Lower leg skin (tissue), 4 donors: ENCODE data around the gene JAK1. TPM values are rescaled to one million over a fixed set of nuclear protein-coding genes. Genes with fewer than 3 reads are reported as not detected.
"Not testable (repeated sequence)": the region's sequence is repeated elsewhere in the genome, so short reads cannot be mapped to it uniquely, and the experiment has no call there.

Source experiments
- DNase-seq, 2 donors: peaks; one replicate each; pipeline ENCODE4 v3.0.0-alpha.2; 2019; ENCODE audit warnings: low spot score in 2 of 2
- H3K4me3 ChIP-seq: fragments of 200-600 bp; sonication (generic); 2 replicates; pipeline ENCODE4 v1.5.1; 2017; ENCODE audit warnings: mild to moderate bottlenecking, low read depth; ENCODE audit not compliant: poor library complexity, severe bottlenecking
- CTCF ChIP-seq, 3 donors: fragments of 450-650 bp; IDR thresholded peaks; one replicate each; pipeline ENCODE4 v1.5.1; 2016; ENCODE audit warnings: antibody characterized with exemption in 3 of 3, mild to moderate bottlenecking in 3 of 3, moderate library complexity in 2 of 3
- POLR2A ChIP-seq, 2 donors: fragments of 450-650 bp; IDR thresholded peaks; one replicate each; pipeline ENCODE4 v1.6.1; 2016 to 2017; ENCODE audit warnings: antibody characterized with exemption in 2 of 2, mild to moderate bottlenecking in 1 of 2, moderate library complexity in 1 of 2
- WGBS, 2 donors: methylation state at CpG; one replicate each; pipeline ENCODE4 v1.1.5; 2018; 5-methylcytosine and 5-hydroxymethylcytosine counted together
- intact Hi-C: fragments of 100-400 bp; cut with DNase I; formaldehyde crosslinking; loops from one replicate; pipeline ENCODE4 v1.15.0; 2023; ENCODE audit warnings: low total_unique reads
- total RNA-seq, 4 donors: library from RNA; depleted of rRNA; stranded (reverse); fragments of >200 nt; gene quantifications; one replicate each; pipeline ENCODE4 v1.1.0, GENCODE V29; 2016

The JAK1 gene
- total RNA-seq, 4 donors from 2014 or later = 97.1 to 159 (median 129) TPM

GRCh38 chr1:64928325-64928724, 38.0 kb downstream of the JAK1 start:
- intact Hi-C loops = no loop called here
- DNase-seq = no peak
- TF ChIP-seq CTCF (IDR thresholded peaks at IDR 0.05) (no peak), POLR2A (IDR thresholded peaks at IDR 0.05) (no peak)
- H3K4me3 ChIP-seq = no peak overlapping the region
- WGBS, 2 donors = 79 to 89% methylated on average over 2 of the region's 2 CpGs

- no peak overlapping the region for H3K4me3 ChIP-seq
- TF ChIP-seq CTCF (IDR thresholded peaks at IDR 0.05) = no peak
- no peak for TF ChIP-seq POLR2A (IDR thresholded peaks at IDR 0.05)
- DNase-seq = no peak
- 74 to 75% methylated on average over 2 of the region's 2 CpGs for WGBS, 2 donors
- intact Hi-C loops = no loop called here
Measured at GRCh38 chr1:64925594-64925993, 40.8 kb downstream of the JAK1 start.

- intact Hi-C loops = no loop called here
- DNase-seq = no peak
- TF ChIP-seq POLR2A (IDR thresholded peaks at IDR 0.05) = no peak
- TF ChIP-seq CTCF (IDR thresholded peaks at IDR 0.05) = no peak
- WGBS, 2 donors = 33 to 37% methylated on average over 2 of the region's 2 CpGs
- no peak overlapping the region for H3K4me3 ChIP-seq
Measured at GRCh38 chr1:64923294-64923718, 43.0 kb downstream of the JAK1 start.

GRCh38 chr1:64922336-64922735, 44.0 kb downstream of the JAK1 start:
- no peak for DNase-seq
- no peak overlapping the region for H3K4me3 ChIP-seq
- intact Hi-C loops = no loop called here
- no peak for TF ChIP-seq POLR2A (IDR thresholded peaks at IDR 0.05)
- TF ChIP-seq CTCF (IDR thresholded peaks at IDR 0.05) = no peak
- WGBS, 2 donors = 26 to 36% methylated on average over 2 of the region's 2 CpGs

GRCh38 chr1:64921771-64922170, 44.6 kb downstream of the JAK1 start:
- 51 to 56% methylated on average over 2 of the region's 2 CpGs for WGBS, 2 donors
- H3K4me3 ChIP-seq = no peak overlapping the region
- intact Hi-C loops = no loop called here
- TF ChIP-seq CTCF (IDR thresholded peaks at IDR 0.05) (no peak), POLR2A (IDR thresholded peaks at IDR 0.05) (no peak)
- no peak for DNase-seq

- H3K4me3 ChIP-seq = no peak overlapping the region
- no peak for DNase-seq
- no peak for TF ChIP-seq CTCF (IDR thresholded peaks at IDR 0.05)
- TF ChIP-seq POLR2A (IDR thresholded peaks at IDR 0.05) = no peak
- 29 to 30% methylated on average over 3 of the region's 3 CpGs for WGBS, 2 donors
- intact Hi-C loops = no loop called here
Measured at GRCh38 chr1:64920941-64921589, 45.3 kb downstream of the JAK1 start.

- H3K4me3 ChIP-seq, DNase-seq, intact Hi-C loops: not testable (repeated sequence)
- WGBS, 2 donors = 92 to 94% methylated on average over 7 of the region's 7 CpGs
Measured at GRCh38 chr1:64919120-64919519, 47.2 kb downstream of the JAK1 start.
